Measurements from ENCODE around the gene RTEL1.
A peak's percentile ranks its signal among the peaks of the same experiment; 100 is the strongest.

RTEL1 gene

GRCh38 chr20:63688228-63689045 lies 30.3 kb downstream of the RTEL1 start:
- peaks cover 4 to 33% (median 22%) of the 10 kb centered on the region in 4 donors for H3K4me1 ChIP-seq

GRCh38 chr20:63689046-63690002 lies 31.2 kb downstream of the RTEL1 start:
- intact Hi-C loops (cut with DNase I; ENCODE audit: low total_unique reads): no loop called here
- no peak for TF ChIP-seq CTCF (IDR thresholded peaks at IDR 0.05)
- no peak for DNase-seq
- Histone ChIP-seq H3K4me1 (peaks cover 4 to 32% (median 21%) of the 10 kb centered on the region in 4 donors), H3K27me3 (no peaks in the 10 kb centered on the region), H3K9me3 (no peaks in the 10 kb centered on the region), H3K27ac (peak overlapping the region in 1 of 2 donors; percentile 38), H3K36me3 (peaks cover 0 to 26% (median 11%) of the 10 kb centered on the region in 3 donors), H3K4me3 (no peak overlapping the region)

More at GRCh38 chr20:63688228-63689045, 30.3 kb downstream of the RTEL1 start:
- Histone ChIP-seq H3K27ac (peak overlapping the region; percentile 38 to 57), H3K27me3 (no peaks in the 10 kb centered on the region), H3K4me3 (no peak overlapping the region), H3K9me3 (no peaks in the 10 kb centered on the region), H3K36me3 (peaks cover 0 to 18% (median 4%) of the 10 kb centered on the region in 3 donors)
- no peak for DNase-seq
- no peak for TF ChIP-seq CTCF (IDR thresholded peaks at IDR 0.05)
- intact Hi-C loops (cut with DNase I; ENCODE audit: low total_unique reads): no loop called here

DNA sequence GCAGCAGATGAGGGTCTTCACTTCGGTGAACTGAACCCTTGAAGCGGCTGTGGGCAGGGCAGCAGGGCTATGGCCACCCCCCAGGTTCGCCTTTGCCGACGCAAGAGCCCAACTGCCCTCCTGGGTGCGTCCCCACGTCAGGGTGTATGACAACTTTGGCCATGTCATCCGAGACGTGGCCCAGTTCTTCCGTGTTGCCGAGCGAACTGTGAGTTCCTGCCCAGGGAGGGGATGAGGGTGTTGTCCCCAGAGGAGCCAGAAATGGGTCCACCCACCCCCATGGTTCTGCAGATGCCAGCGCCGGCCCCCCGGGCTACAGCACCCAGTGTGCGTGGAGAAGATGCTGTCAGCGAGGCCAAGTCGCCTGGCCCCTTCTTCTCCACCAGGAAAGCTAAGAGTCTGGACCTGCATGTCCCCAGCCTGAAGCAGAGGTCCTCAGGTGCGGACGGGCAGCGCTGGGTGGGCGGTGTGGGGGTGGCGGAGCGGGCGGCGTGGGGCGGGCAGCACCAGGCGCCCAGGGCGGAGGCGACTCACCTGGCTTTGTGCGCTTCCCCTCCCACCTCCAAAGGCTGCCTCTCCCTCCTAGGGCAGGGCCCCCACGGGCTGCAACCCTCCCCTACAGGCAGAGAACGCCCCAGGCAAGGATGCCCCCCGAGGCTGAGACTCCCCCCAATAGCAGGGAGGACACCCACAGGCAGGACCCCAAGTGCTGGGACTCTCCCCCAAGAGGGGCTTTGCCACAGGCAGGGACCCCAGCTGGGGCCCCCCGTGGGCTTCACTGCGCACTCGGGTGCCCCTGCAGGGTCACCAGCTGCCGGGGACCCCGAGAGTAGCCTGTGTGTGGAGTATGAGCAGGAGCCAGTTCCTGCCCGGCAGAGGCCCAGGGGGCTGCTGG lies 32.1 kb downstream of the RTEL1 start:
- H3K4me1 ChIP-seq: peaks cover 4 to 32% (median 21%) of the 10 kb centered on the region in 4 donors
- H3K27ac ChIP-seq: no peak overlapping the region
- H3K9me3 ChIP-seq: no peaks in the 10 kb centered on the region
- peaks cover 0 to 35% (median 21%) of the 10 kb centered on the region in 3 donors for H3K36me3 ChIP-seq
- DNase-seq: no peak
- H3K4me3 ChIP-seq: no peak overlapping the region
- intact Hi-C loops (cut with DNase I; ENCODE audit: low total_unique reads): no loop called here
- no peaks in the 10 kb centered on the region for H3K27me3 ChIP-seq
- no peak for TF ChIP-seq CTCF (IDR thresholded peaks at IDR 0.05)

- no peak for TF ChIP-seq CTCF (IDR thresholded peaks at IDR 0.05)
- H3K27me3 ChIP-seq: no peaks in the 10 kb centered on the region
- H3K27ac ChIP-seq: no peak overlapping the region
- peaks cover 4 to 29% (median 23%) of the 10 kb centered on the region in 4 donors for H3K4me1 ChIP-seq
- intact Hi-C loops (cut with DNase I; ENCODE audit: low total_unique reads): no loop called here
- DNase-seq: peak in 1 of 2 donors; percentile 67
- no peak overlapping the region for H3K4me3 ChIP-seq
- peaks cover 0 to 38% (median 28%) of the 10 kb centered on the region in 3 donors for H3K36me3 ChIP-seq
- H3K9me3 ChIP-seq: no peaks in the 10 kb centered on the region
Measured at GRCh38 chr20:63690898-63691710, 33.0 kb downstream of the RTEL1 start.
